GM19193 (cell line): Measurements from ENCODE around the gene COQ10A.
A peak's percentile ranks its signal among the peaks of the same experiment; 100 is the strongest.

Source experiments
- POLR2A ChIP-seq: IDR thresholded peaks from 4 replicates; pipeline ENCODE4 v1.6.1; 2011; ENCODE audit not compliant: insufficient read depth, insufficient read length; ENCODE audit errors: extremely low read depth

The COQ10A gene

DNA sequence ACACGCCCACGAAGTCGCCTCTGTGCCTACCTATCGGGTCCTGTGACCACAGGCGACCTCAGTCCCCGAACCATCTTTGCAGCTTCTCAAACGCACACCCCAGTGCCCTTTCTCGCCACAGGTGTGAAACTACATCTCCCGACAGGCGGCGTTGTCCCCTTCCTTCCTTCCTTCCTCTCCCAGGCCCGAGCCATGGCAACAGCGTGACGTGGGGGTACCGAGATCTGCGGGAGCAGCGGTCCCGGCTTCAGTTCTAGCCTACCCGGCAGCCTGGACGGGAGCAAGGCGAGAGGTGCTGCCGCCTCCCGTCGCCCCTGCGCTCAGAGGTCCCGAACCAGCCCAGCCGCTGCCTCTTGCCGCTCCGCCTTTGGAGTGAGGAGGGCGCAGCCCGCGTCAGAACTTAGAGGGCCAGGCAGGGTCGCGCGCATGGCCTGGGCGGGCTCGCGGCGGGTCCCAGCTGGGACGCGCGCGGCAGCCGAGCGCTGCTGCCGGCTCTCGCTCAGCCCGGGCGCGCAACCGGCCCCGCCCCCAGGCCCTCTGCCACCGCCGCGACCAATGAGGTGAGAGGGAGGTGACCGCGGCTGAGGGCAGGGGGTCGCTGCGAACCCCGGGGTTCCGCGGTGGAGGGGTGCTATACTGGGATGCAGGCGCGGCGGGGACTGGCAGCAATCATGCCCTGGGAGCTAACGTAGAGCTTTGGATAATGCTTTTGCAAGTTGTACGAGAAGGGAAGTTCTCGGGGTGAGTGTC, at the start of gene COQ10A:
COQ10A (plus strand) TSS at position 250 of the 750 bp plus-strand sequence; CDS start at position 427, 177 bp downstream.
- peak; percentile 91 for TF ChIP-seq POLR2A

DNA sequence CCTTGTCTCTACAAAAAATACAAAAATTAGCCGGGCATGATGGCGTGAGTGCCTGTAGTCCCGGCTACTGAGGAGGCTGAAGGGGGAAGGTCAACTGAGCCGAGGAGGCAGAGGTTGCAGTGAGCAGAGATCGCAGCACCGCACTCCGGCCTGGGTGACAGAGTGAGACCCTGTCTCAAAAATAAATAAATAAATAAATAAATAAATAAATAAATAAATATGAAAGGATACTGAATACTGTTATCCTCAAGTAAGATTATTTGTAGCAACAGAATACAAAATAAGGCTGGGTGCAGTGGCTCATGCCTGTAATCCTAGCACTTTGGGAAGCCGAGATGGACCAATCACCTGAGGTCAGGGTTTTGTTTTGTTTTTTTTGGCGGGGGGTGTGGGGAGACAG, 46.9 kb upstream of the COQ10A start:
- TF ChIP-seq POLR2A, result no peak

DNA sequence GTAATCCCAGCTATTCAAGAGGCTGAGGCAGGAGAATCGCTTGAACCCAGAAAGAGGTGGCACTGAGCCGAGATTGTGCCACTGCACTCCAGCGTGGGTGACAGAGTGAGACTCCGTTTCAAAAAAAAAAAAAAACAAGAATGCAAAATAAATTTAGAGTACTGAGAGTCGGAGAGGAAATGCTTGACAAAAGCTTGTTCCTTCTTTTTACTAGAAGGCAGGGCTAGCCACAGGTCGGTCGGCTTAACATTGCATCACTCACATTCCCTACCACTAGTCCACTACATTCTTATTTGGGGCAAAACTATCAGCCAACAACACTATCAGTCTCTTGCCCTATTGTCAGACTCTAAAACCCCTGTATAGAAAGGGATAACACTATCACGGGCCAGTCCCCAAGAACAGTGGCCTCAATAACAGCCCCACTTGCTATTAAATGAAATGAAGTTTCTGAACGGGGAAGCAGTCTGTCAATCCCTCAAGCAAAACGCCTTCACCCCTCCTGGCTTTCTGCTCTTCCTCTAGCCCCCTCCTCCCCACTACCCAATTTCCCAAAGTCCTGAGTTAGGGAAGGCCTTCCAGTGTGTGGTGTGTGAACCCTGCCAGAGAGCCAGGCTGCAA, 46.0 kb upstream of the COQ10A start:
- no peak for TF ChIP-seq POLR2A

- no peak for TF ChIP-seq POLR2A
Measured at GRCh38 chr12:56221232-56221756, 45.4 kb upstream of the COQ10A start.

DNA sequence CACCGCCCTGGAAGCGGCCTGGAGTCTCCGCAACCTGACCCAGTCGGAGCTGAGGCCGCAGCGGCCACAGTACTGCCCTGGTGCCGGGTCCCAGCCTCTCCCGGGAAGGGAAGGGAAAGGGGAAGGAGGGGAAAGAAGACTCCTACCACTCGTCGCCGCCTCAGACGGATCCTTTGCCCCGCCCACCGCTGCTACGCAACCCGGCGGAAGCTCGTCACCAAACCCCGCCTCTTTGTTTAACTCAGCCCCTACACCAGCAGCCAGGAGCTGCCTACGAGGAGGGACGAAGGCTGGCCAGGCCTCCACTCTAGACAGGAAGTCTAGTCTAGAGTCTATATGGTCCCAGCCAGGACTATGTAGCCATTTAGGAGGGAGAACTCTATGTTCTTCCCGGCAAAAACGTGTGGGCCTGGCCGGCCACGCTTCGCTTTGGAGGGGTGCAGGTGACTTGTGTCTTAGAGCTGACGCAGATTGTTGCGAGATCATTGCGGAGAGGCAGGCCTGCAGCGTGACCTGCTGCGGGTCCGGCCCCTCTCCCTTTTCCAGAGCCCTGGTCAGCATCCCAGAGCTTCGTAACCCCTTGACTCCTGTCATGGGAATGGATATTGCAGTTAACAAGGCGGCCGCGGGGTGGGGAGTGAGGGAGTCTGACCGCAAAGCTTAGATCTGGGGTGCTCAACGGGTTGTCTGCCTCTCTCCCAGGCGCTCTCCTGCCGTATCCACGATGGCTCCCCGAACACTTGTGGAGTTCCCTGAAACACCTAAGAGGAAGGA, 44.8 kb upstream of the COQ10A start, which contains the start of gene RNF41:
RNF41 (minus strand) TSS at position 166 of the 774 bp plus-strand sequence. CDS start 7,875 bp downstream, outside the sequence.
- TF ChIP-seq POLR2A, result peak; percentile 96

DNA sequence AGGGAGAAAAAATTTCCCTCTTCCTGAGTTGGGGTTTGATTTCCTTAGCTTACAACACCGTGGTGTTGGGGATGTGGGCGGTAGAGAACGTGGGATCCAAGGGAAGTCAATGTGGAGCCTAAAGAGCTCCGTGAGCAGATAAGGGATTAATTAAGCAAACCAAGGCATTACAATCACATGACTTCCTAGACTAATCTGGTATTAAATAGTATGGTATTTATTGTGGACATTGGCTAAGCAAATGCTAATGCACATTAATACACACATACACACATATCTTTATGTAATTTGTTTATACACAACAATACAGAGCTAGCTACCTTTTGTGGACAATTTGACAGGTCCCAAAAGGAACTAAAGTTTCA, 44.2 kb upstream of the COQ10A start:
- no peak for TF ChIP-seq POLR2A

DNA sequence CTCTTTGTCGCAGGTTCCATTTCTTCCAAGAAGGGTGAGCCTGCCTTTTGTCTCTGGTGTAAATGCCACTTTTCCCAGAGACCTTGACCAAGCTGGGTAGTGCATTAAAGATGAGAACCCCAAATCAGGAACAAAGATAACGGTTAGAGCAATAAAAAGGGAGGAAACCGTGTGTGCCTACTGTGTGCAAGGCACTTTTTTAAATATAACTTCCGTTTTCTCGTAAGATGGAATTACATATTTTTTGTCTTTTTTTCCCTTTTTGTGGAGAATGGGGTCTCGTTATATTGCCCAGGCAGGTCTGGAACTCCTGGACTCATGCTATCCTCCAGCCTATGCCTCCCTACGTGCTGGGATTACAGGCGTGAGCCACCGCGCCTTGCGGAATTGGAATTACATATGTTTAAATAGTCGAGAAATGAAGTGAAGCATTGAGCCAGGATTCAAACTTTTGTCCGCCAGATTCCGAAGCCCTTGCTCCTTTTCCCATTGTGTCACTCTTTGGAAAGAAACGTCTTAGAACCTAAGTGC, 43.1 kb upstream of the COQ10A start:
- no peak for TF ChIP-seq POLR2A

GRCh38 chr12:56224102-56224701, 42.5 kb upstream of the COQ10A start, which contains the start of gene NABP2:
NABP2 (plus strand) TSS chr12:56224342; CDS start chr12:56224857, 515 bp downstream.
- TF ChIP-seq POLR2A, result peak; percentile 70

- TF ChIP-seq POLR2A, result no peak
Measured at GRCh38 chr12:56224954-56225353, 41.8 kb upstream of the COQ10A start.

GRCh38 chr12:56229082-56229481, 37.7 kb upstream of the COQ10A start:
- TF ChIP-seq POLR2A, result no peak

- no peak for TF ChIP-seq POLR2A
Measured at GRCh38 chr12:56229916-56230431, 36.8 kb upstream of the COQ10A start, which contains the start of gene SLC39A5. SLC39A5 (plus strand) TSS chr12:56230051; CDS start chr12:56231275, 1,224 bp downstream.

- TF ChIP-seq POLR2A, result no peak
Measured at GRCh38 chr12:56230432-56231183, 36.1 kb upstream of the COQ10A start.

DNA sequence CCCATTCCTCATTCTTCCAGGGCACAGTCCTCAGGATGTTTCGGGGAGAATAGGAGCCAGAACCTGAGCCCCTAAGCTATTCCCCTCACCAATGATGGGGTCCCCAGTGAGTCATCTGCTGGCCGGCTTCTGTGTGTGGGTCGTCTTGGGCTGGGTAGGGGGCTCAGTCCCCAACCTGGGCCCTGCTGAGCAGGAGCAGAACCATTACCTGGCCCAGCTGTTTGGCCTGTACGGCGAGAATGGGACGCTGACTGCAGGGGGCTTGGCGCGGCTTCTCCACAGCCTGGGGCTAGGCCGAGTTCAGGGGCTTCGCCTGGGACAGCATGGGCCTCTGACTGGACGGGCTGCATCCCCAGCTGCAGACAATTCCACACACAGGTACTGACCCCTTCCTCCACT, 35.6 kb upstream of the COQ10A start:
- no peak for TF ChIP-seq POLR2A
